ENCODE results near the gene RNF145.

DNA sequence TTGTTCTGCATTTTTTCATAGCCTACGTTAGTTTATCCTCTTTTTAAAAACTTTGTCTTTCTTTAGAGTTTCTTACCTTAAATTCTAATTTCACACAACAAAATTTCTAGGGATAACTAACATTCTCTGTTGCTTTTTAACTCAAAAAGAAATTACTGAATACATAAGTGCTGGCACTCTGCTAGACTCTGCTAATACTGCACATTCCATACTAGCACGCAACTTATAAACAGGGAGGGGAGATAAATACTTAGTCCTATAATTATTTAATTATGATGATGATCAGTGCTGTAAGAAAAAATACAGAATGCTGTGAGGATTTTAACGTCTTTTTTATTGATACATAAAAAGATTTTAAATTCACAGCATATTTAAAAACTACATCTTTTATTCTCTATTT lies 25.1 kb downstream of the RNF145 start:
- no peak for TF ChIP-seq POLR2A (IDR thresholded peaks at IDR 0.05)
- TF ChIP-seq, protein P1, sequence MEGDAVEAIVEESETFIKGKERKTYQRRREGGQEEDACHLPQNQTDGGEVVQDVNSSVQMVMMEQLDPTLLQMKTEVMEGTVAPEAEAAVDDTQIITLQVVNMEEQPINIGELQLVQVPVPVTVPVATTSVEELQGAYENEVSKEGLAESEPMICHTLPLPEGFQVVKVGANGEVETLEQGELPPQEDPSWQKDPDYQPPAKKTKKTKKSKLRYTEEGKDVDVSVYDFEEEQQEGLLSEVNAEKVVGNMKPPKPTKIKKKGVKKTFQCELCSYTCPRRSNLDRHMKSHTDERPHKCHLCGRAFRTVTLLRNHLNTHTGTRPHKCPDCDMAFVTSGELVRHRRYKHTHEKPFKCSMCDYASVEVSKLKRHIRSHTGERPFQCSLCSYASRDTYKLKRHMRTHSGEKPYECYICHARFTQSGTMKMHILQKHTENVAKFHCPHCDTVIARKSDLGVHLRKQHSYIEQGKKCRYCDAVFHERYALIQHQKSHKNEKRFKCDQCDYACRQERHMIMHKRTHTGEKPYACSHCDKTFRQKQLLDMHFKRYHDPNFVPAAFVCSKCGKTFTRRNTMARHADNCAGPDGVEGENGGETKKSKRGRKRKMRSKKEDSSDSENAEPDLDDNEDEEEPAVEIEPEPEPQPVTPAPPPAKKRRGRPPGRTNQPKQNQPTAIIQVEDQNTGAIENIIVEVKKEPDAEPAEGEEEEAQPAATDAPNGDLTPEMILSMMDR (IDR thresholded peaks at IDR 0.05): no peak
- no peak for TF ChIP-seq POLR2AphosphoS5 (IDR thresholded peaks at IDR 0.05)
- no peak for TF ChIP-seq EP300 (IDR thresholded peaks at IDR 0.05)
